HG02840 (cell line): ENCODE data around the gene IKZF2.

ENCODE experiments used
- ATAC-seq: cut with Tn5 transposase; IDR thresholded peaks from one replicate; pipeline ENCODE4 v1.9.1; 2021; ENCODE audit warnings: mild to moderate bottlenecking, moderate library complexity, moderate number of reproducible peaks; ENCODE audit not compliant: unreplicated experiment, low FRiP score

Gene IKZF2

DNA sequence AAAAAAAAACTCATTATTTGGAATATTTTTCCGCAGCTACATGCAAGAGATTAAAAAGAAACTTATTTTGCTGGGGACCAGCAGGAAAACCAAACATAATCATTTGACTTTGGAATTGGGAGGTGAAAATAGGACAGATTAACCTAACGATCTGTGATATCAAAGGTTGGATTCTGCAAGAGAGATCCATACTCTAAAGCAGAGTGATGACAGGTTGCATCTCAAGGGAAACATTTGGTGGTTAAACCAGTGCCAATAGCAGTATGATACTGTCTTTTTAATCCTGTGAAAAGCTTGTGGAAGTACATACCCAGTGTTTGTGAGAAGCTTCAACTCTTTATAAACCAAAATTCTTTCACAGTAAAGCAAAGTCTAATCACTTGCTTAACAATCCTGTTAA lies 5.3 kb upstream of the IKZF2 start:
- no peak for ATAC-seq

DNA sequence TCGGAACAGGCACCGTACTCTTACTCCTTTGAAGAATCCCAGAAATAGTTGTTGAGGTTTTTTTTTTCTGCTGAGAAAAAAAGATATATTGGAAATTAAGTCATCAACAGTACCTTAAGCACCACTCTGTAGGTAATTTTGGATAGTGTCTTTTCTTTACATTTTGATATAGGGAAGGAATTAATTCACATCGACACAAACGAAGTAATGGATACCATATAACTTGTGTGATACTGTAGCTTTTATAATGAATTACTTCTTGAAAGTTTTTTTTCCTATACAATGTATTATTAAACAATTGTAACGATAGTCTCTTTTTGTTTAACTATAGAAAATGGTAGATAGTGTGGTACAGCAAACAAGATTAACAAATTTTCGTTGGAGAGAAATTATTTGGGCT lies 1.5 kb upstream of the IKZF2 start:
- ATAC-seq = no peak

DNA sequence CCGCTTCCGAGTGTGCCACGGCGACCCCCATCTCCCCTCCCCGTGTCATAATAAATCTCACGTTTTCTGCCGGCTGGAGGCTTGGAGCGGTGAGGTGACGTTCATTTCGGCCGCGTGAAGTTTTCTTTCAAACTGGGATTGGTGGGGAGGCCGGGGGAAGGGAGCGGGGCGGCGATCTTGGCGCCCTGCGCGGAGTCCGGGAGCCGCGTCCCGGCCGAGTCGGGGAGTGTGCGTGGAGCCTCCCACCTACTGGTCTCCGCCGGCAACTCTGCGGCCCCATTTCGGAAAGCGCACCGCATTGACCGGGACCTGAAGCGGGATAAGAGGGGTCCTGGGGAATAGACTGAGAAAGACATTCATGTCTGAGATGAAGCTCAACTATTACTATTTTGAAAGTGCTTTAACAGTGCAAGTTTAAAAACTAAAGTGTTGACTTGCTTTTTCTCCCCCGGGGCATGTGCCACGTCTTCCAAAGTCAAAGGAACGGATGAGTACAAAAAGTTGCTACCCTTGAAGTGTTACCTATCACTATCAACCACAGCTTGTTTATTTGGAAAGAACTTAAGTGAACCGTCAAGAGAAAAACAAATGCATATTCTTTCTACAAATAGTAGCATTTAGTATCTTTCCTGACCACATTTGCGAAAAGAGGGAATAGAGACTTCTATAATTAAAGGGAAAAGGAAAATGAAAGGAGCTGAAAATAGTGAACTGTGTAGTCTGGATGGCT lies 818 bp upstream of the IKZF2 start:
- ATAC-seq = peak; percentile 28

DNA sequence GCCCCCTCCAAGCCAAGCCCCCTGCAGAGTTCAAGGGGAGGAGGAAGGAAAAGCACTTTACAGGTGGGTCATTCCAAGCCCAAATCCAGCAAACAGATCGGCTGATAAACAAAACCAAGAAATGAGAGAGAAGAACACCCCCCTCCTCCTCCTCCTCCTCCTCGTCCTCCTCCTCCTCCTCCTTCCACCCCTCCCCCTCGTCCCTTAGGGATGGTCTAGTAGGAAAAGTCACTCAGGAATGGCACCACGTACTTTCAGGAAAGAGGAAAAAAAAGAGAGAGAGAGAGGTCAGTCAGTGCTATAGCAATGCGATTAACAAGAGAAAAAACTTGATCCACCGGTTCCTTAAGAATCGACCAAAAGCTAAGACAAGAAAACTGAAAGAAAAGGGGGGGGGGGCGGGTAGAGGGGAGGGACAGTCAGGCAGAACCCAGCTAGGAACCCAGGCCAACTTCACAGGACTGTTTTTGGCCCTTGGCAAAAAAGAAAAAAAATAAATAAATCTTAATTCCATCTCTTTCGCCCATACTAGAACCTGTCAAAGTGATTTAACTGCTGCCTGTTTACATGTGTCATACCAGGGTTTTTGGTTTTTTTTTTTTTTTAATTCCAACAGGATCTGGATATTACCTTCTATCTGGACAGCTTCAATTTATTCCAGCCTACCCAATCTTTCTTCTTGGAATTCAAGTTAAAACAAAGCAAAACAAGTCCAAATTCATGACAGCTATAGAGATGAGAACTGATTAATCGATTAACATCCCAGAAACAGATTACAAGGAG lies 906 bp downstream of the IKZF2 start:
- no peak for ATAC-seq

DNA sequence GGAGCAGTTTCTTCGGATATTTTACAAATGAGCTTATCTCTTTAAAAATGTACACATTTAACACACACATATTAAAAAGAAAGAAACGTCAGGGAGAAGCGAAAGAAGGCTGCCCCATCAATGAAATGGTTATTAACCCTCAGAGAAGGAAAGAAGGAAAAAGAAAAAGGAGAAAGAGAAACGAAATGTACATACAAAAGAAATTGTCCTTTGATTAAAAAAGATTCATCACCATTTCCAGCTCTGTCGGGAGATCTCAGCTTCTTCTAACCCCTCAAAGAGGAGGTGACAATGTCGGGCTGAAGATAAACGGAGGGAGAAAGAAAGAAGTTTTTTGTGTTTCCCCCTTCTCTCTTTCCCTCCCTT lies 1.5 kb downstream of the IKZF2 start:
- no peak for ATAC-seq

DNA sequence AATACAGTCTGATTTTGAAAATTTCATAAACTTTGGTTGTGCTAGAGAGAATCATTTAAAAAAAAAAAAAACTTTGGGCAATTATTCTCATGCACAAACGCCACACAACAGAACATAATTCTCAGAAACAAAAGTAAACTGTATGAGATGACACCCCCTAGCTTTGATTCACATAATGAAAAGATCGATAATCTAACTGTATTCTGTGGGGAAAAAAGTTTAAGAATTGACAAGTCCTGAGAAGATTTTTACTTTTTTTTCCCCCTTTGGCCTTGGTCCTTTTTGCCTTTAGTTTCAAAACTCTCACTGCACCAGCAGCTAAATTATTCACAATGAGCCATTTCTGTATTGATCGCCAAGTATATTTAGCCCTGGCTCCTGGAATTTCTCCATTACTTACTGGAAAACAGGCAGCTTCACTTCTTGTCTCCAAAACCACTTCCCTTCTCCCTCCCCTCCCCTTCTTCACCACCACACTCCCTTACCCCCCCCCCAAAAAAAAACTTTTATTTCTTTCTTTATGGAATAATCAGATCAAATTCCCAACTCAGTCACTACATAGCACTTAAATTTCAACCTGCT lies 2.0 kb downstream of the IKZF2 start:
- ATAC-seq = no peak

DNA sequence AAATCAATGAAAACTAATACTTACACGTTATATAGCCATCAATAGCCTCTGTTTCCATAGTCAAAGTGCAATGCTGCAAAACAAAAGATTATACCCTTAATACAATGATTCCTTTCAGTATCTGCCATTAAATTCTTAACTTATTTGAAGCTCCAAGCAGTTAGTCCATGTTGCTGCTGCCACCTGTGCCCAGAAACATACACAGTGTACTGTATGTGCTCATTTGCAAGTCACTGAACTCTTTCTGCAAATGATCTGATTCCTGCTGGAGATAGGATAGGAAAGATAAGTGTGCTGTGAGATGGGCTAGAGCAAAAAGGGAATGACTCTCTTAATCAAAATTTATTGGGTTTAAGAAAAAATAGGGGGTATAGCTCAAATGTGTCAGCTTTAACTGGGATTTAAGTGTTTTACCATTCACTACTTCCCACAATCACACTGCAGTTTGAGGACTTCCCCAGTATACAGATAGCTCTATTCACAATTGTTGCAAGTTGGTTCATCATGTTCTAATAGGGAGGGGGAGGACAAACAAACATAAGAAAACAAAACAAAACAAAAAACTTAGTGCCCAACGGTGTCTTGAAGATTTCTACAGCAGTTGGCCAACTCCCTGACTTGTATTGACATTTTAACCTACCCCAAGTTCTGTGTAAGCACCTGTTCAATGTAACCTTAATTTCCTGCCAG lies 2.7 kb downstream of the IKZF2 start:
- no peak for ATAC-seq

DNA sequence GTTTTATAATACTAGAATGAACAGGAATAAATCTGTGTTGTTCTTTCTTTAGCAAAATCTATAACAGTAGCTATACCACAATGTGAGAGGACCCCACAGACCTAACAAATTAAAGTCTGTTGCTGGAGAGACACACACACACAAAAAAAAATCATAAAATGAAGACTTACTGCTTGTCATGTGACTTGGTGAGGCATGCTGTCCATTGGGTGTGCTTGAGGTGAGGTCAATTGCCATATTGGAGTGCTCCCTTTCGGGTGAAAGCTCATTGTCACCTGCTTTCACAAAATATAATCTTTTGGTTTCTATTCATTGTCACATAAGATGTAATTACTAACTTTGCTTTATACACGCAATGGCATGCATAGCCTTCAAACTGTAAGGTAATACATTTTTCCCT lies 3.9 kb downstream of the IKZF2 start:
- no peak for ATAC-seq

GRCh38 chr2:213145715-213146242 lies 5.6 kb downstream of the IKZF2 start:
- no peak for ATAC-seq

DNA sequence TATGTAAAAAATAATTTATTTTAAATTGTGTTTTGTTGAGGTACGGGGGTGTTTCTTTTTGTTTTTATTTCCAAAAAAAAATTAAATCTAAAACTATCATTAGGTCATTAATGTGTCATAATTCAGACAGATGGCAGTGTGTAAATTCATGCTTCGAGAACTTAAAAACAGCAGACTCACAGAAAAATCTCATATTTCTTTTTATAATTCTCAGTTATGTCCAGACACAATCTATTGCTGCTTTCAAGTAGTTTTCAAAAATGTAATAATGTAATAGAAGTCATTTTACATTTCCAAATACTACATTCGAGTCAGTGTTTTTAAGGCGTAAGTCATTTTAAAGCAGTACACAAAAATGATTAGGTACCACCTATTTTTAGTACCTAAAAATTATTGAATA lies 14.3 kb downstream of the IKZF2 start:
- no peak for ATAC-seq

DNA sequence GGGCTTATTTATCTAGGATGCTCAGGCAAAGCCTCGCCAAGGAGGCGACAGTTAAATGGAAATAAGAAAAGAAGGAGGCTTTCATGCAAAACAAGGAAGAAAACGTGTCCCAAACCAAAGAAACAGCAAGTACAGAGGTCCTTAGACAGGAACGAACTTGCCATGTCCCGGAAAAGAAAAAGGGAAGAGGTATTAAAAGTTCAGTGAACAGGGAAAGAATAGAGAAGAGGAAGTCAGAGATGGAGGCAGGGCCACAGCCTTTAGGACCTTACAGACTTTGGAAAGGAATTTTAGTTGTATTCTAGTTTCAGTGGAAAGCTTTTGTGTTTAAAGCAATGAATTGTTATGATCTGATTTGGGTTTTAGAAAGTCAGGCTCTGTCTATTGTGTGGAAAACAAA lies 22.1 kb downstream of the IKZF2 start:
- no peak for ATAC-seq

DNA sequence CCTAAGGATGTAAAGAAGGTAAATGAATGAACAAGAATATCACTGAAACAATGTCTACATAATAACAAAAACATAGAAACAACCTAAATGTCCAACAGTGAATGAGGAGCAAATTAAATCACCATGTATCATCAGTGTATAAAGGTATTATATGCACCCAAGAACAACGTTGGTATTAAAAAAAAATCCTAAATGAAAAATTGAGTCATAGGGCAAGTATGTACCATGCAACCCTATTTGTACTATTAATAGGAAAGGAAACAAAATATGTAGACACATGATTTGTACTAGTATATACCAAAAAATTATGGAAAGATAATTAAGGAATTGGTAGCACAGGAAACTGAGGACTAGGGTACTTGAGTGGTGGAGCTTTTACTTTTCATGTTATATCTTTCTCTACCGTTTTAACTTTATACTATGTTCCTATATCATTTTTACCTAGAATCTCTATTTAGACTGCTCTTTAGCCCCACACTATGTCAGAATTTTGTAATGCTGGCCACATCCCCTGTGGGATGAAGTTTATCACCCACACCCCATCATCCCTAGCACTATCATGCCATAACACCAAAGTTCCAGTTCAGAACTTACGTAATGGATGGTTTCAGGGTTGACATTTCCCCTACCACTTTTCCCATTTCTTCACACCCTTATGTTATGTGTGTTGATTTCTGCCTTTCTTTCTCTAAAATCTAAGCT lies 25.6 kb downstream of the IKZF2 start:
- no peak for ATAC-seq

GRCh38 chr2:213122725-213123124 lies 28.7 kb downstream of the IKZF2 start:
- no peak for ATAC-seq

- no peak for ATAC-seq
Measured at GRCh38 chr2:213121690-213122089, 29.7 kb downstream of the IKZF2 start.

DNA sequence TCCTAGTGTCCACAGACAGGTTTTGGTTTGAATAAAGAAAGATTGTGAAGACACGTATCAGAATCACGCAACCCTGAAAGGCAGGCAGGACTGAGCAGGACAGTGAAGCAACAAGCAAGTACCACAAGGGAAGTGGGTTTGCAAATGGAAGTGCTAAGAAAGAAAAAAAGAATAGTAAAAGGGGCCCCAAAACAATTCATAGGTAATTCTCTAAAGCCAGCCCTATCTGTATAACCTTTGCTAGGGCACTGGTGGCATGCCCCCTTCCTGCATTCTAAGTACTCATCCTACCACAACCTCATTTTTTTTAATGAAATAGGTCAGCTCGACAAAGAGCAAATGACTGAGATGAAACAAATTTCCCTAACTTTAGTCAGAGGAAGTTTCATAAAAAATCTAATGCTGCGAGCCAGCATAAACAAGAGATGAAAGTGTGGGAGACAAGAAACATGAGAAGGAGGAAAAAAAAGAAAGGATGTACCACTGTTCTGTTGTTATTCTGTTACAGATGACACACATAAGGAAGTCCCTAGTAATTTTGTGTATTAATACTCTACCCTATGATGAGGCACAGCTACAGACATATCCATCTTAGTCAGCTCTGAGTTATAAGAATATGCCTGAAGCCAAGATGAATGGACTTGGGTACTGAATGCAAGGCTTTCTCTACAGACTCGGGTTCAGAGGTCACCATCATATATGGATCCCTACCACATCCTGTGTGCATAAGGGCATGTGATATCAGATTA lies 32.2 kb downstream of the IKZF2 start:
- ATAC-seq = peak; percentile 61

DNA sequence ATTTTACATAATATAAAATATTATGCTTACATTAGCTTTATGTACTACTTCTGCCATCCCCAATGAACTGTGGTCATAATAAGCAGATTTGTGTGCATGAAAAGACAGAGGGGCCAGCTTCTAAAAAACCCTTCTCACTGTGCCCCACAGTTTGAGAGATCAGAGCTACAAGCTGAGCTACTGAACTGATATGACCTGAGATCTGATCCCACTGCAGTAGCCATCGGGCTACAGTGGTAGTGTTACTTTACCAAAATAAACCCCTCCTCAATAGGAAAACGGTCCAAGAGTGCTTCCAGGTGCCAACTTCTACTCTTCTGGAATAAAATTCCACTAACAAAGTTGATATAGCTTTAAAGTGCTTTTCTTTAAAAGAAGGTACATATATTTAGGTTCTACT lies 43.1 kb downstream of the IKZF2 start:
- ATAC-seq = no peak

- ATAC-seq = no peak
Measured at GRCh38 chr2:213107728-213108127, 43.7 kb downstream of the IKZF2 start.

- ATAC-seq = no peak
Measured at GRCh38 chr2:213105212-213105611, 46.2 kb downstream of the IKZF2 start.

DNA sequence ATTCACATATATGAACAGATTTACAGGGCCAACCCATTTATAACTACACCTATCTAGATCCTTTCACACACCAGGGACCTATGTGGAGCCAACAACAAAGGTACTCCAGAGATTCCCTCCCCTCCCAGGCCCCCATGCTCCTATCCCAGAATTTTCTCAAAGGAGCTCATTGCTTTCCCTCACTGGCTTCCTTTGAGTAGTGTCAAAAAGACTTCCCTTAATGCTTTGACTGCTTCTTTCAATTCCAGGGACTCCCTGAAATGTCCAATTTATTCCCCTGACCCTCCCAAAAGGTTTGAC lies 46.6 kb downstream of the IKZF2 start:
- no peak for ATAC-seq
